Mucosa of descending colon (tissue), 3 donors: ENCODE results near the gene KRT85. TPM values are rescaled to one million over a fixed set of nuclear protein-coding genes. Genes with fewer than 3 reads are reported as not detected.

Experiments used
- ATAC-seq: fragments of 200-7000 bp; cut with Tn5 transposase; one replicate; pipeline ENCODE4 v1.9.1; 2020; ENCODE audit warnings: mild to moderate bottlenecking, moderate library complexity
- DNase-seq, 3 donors: peaks; one replicate each; pipeline ENCODE4 v3.0.0-alpha.2; 2020
- H3K36me3 ChIP-seq: fragments of 200-600 bp; one replicate; pipeline ENCODE4 v1.8.0; 2021; ENCODE audit warnings: low read depth, mild to moderate bottlenecking
- H3K4me1 ChIP-seq: fragments of 200-600 bp; one replicate; pipeline ENCODE4 v1.8.0; 2021; ENCODE audit warnings: low read depth, mild to moderate bottlenecking
- H3K4me3 ChIP-seq: fragments of 200-600 bp; one replicate; pipeline ENCODE4 v1.8.0; 2021; ENCODE audit warnings: mild to moderate bottlenecking
- H3K9me3 ChIP-seq: fragments of 200-600 bp; one replicate; pipeline ENCODE4 v1.8.0; 2021; ENCODE audit warnings: mild to moderate bottlenecking
- intact Hi-C, 2 donors: fragments of 100-400 bp; cut with DNase I in 1 of 2; cut with micrococcal nuclease in 1 of 2; formaldehyde crosslinking; loops; one replicate each; pipeline versions ENCODE4 v1.11.0 to v1.11.1; 2022; cut with DNase I, micrococcal nuclease
- total RNA-seq, 3 donors: library from RNA; stranded (reverse); fragmentation: NEBNext Ultra II Directional in 2 of 3; extraction: Animal tissue kit (Norgen Biotek cat#: 25700) in 2 of 3; gene quantifications; one replicate each; pipeline versions ENCODE4 v1.2.1 to v1.2.4, GENCODE V29; 2021 to 2023
- TF ChIP-seq, protein P1 (sequence below): fragments of 200-600 bp; IDR thresholded peaks from one replicate; pipeline ENCODE4 v1.8.0; 2022; ENCODE audit warnings: antibody characterized with exemption, mild to moderate bottlenecking
- donor health status: DM: no; HTN: no; CAD: no; lungs with moderate emphysema.
- donor health status: DM: no; HTN: no; CAD: no.
- donor health status: DM: no; HTN: yes; CAD: no.

Gene KRT85
- total RNA-seq, 3 donors from 2014 or later, result not detected

DNA sequence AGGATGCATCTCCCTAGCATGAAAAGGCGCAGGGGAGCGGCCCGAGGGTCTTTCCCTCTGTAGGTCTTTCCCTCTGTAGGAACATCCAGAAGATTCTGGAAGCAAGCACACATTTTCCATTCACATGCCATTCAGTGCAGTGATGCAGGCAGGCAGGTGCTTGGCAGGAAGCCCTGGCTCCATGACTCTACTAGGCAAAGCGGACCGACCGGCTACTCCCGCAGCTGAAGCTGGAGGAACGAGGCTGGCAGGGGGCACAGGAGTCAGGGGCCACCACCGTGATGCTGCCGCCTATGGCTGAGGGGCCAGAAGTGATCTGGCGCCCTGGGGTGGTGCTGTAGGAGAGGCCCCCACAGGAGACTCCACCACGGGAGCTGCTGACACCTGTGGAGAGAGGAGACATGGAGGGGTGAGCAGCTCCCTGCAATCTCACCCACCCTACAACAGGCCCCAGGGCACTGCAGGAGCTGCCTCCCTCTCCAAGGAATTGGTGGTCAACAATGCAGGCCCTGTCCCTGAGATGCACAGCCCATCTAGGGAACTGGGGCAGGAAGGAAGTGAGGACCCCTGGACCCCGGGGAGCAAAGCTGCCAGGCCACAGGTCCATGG lies 6.5 kb downstream of the KRT85 start:
- TF ChIP-seq, protein P1, sequence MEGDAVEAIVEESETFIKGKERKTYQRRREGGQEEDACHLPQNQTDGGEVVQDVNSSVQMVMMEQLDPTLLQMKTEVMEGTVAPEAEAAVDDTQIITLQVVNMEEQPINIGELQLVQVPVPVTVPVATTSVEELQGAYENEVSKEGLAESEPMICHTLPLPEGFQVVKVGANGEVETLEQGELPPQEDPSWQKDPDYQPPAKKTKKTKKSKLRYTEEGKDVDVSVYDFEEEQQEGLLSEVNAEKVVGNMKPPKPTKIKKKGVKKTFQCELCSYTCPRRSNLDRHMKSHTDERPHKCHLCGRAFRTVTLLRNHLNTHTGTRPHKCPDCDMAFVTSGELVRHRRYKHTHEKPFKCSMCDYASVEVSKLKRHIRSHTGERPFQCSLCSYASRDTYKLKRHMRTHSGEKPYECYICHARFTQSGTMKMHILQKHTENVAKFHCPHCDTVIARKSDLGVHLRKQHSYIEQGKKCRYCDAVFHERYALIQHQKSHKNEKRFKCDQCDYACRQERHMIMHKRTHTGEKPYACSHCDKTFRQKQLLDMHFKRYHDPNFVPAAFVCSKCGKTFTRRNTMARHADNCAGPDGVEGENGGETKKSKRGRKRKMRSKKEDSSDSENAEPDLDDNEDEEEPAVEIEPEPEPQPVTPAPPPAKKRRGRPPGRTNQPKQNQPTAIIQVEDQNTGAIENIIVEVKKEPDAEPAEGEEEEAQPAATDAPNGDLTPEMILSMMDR, result no peak
- H3K4me1 ChIP-seq, result no peaks in the 10 kb centered on the region
- no peaks in the 10 kb centered on the region for H3K36me3 ChIP-seq
- no peaks in the 10 kb centered on the region for H3K9me3 ChIP-seq
- no peak overlapping the region for H3K4me3 ChIP-seq
- DNase-seq, result no peak
- ATAC-seq, result no peak
- intact Hi-C loops, result loop anchor here in 1 of 2 donors (10.0 kb wide), 1 partner anchor 514 kb away; no protein-coding TSS in a partner anchor

DNA sequence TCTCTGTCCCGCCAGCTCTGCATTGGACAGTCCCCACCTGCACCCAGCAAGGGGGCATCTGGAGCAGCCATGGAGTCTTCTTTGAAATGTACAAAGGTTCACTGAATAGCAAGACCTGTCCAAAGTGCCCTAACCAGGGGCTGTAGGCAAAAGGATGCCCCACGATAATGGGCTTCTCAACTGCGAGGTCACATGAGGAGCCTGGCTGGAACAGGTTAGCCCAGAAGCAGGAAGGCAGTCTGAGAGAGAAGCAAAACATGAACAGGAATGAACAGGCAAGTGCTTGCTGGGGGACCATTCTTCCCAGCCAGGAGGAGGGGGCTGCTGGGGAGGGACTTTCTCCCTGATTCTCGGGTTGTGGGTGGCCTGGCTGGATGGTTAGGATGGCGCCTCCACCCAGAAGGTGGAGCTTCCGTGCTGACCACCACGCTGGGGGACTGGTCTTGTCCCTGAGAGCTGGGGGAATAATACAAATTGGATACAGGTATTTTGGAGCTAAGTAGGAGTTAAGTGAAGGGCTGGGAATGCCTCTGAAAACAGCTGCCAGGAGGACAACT lies 7.1 kb downstream of the KRT85 start:
- no peaks in the 10 kb centered on the region for H3K4me1 ChIP-seq
- TF ChIP-seq, protein P1, result no peak
- H3K4me3 ChIP-seq, result no peak overlapping the region
- ATAC-seq (no peak), DNase-seq (no peak)
- H3K36me3 ChIP-seq, result no peaks in the 10 kb centered on the region
- intact Hi-C loops, result loop anchor here in 1 of 2 donors (10.0 kb wide), 1 partner anchor 515 kb away; no protein-coding TSS in a partner anchor
- no peaks in the 10 kb centered on the region for H3K9me3 ChIP-seq

DNA sequence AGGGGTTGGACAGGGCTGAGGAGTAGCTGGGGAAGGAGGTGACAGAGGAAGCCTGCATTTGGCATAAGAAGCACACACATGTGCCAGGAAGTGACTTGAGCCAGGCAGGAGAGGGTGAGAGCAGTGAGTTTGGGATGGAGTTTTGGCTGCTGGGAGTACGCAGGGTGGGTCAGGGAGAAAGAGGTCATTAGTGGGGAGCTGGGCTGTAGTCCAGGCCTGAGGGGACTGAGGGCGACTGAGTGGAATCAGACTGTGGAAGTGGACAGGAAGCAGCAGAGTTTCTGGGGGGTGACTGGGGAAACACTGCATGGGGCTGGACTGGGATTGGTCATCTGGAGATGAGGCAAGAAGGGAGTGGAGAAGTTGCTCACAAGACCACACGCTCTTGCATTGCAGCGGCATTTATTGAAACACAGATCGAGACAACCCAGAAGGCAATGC lies 7.6 kb downstream of the KRT85 start:
- Histone ChIP-seq H3K4me3 (no peak overlapping the region), H3K36me3 (no peaks in the 10 kb centered on the region), H3K4me1 (no peaks in the 10 kb centered on the region), H3K9me3 (no peaks in the 10 kb centered on the region)
- no peak for ATAC-seq
- intact Hi-C loops, result loop anchor here in 1 of 2 donors (10.0 kb wide), 1 partner anchor 515 kb away; no protein-coding TSS in a partner anchor
- no peak for DNase-seq
- TF ChIP-seq, protein P1, result no peak

DNA sequence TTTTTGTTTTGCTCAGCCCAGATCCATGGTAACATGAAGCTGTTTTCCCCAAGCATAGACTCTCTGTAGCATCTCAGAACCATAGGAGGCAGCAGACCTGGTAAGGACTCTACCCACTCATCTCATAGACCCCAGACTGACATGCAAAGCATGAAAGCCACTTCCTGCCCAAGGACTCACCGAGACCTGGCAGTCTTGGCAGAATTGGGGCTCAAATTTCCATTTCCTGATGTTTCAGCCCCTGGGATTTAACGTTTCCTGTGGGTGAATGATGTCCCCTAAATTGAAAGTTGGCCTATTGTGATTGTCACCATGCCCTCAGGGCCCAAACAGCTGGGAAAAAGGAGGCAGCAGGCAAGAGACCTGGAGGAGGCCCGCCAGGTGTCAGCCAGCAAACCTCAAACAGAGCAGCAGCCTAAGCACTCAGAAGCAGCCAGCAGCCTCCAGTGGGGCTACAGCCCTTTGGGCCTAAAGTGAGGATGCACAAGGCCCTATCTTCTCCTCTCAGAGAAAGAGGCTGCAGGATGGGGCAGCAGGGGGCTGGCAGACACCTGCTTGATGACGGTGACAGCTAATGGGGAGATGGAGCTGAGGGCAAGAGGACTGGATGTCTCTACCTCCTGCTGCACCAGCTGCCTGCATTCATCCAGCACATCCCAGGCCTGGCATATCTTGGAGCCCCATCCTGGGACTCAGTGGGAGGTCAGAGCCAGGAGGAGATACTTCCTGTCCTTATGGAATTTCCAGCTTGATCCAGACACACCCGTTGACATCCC lies 8.5 kb downstream of the KRT85 start:
- ATAC-seq (peak; percentile 58), DNase-seq (no peak)

DNA sequence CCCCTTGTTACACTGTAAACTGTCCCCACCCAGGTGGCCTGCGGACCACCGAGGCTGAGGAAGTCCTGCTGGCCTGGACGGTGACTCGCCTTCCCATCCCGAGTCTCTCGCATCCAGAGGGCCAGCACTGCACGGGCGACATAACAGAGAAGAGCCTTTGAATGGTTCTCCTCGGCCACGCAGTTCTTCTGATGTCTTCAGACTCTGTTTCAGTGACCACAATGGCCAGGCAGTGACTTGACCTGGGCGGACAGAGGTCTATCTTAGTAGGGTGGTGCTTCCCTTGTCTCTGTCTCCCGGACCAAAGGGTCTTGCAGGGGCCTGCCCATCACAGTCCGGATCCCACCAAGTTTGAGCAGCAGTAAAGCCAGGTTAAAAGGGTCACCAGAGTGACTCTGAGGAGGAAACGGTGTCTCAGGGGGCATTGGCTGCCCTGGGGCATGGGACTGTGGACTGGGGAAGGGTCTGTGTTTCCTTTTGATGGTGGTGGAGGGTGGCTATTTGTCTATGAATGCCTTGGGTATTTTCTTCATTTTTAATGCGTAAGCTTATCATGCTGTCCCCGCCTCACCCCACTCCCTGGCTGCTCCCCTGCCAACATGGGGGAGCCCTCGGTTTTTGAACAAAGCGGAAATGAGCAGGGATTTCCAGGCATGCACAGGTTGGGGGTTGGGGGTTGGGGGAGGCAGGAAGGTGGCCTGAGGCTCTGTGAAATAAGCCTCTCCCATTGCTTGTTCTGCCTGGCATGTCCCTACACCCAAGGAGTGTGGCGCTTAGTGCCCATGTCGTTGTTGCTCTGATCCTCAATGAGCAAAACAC lies 10.3 kb downstream of the KRT85 start:
- DNase-seq, result no peak
- ATAC-seq, result no peak
- TF ChIP-seq, protein P1, result no peak
- Histone ChIP-seq H3K9me3 (no peaks in the 10 kb centered on the region), H3K4me1 (no peaks in the 10 kb centered on the region), H3K4me3 (no peak overlapping the region), H3K36me3 (no peaks in the 10 kb centered on the region)
- intact Hi-C loops, result no loop called here

More for the DNA sequence above, 8.5 kb downstream of the KRT85 start:
- Histone ChIP-seq H3K36me3 (no peaks in the 10 kb centered on the region), H3K4me1 (no peaks in the 10 kb centered on the region), H3K4me3 (no peak overlapping the region), H3K9me3 (no peaks in the 10 kb centered on the region)
- TF ChIP-seq, protein P1, result no peak
- intact Hi-C loops, result no loop called here
